Parathyroid adenoma (tissue), 2 donors: ENCODE measurements around the gene SLAMF1.
"Not testable (repeated sequence)": the region's sequence is repeated elsewhere in the genome, so short reads cannot be mapped to it uniquely, and the experiment has no call there.

Source experiments
- H2AFZ ChIP-seq: fragments of 300-600 bp; sonication (generic); one replicate; pipeline ENCODE4 v1.7.0; 2017; ENCODE audit warnings: antibody characterized with exemption, mild to moderate bottlenecking
- H3K27ac ChIP-seq: fragments of 300-600 bp; sonication (generic); one replicate; pipeline ENCODE4 v1.7.0; 2017
- H3K27me3 ChIP-seq: fragments of 300-600 bp; sonication (generic); one replicate; pipeline ENCODE4 v1.7.0; 2017; ENCODE audit warnings: low read length; ENCODE audit not compliant: control insufficient read depth, insufficient read depth
- H3K36me3 ChIP-seq: fragments of 300-600 bp; sonication (generic); one replicate; pipeline ENCODE4 v1.7.0; 2017; ENCODE audit warnings: low read length; ENCODE audit not compliant: control insufficient read depth, insufficient read depth
- H3K4me1 ChIP-seq: fragments of 300-600 bp; sonication (generic); one replicate; pipeline ENCODE4 v1.7.0; 2017; ENCODE audit warnings: control low read depth
- H3K4me2 ChIP-seq: fragments of 300-600 bp; sonication (generic); one replicate; pipeline ENCODE4 v1.7.0; 2017; ENCODE audit warnings: low read length
- H3K4me3 ChIP-seq: fragments of 300-600 bp; sonication (generic); one replicate; pipeline ENCODE4 v1.7.0; 2017; ENCODE audit warnings: low read depth, low read length
- H3K79me2 ChIP-seq: fragments of 300-600 bp; sonication (generic); one replicate; pipeline ENCODE4 v1.7.0; 2017; ENCODE audit warnings: control low read depth
- H3K9ac ChIP-seq: fragments of 300-600 bp; sonication (generic); one replicate; pipeline ENCODE4 v1.7.0; 2017; ENCODE audit warnings: mild to moderate bottlenecking
- H3K9me3 ChIP-seq: fragments of 300-600 bp; sonication (generic); one replicate; pipeline ENCODE4 v1.7.0; 2017; ENCODE audit warnings: low read length; ENCODE audit not compliant: control insufficient read depth
- TF ChIP-seq, protein P1 (sequence below): fragments of 300-600 bp; sonication (generic); IDR thresholded peaks from one replicate; pipeline ENCODE4 v1.7.0; 2017; ENCODE audit warnings: antibody characterized with exemption, mild to moderate bottlenecking
- donor health status: primary hyperparathyroidism.

Gene SLAMF1

DNA sequence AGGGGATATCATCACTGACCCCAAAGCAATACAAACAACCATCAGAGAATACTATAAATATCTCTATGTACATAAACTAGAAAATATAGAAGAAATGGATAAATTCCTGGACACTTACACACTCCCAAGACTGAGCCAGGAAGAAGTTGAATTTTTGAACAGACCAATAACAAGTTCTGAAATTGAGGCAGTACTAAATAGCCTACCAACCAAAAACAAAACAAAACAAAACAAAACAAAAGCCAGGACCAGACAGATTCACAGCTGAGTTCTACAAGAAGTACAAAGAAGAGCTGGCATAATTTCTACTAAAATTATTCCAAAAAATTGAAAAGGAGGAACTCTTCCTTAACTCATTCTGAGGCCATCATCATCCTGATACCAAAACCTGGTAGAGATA, 86.0 kb downstream of the SLAMF1 start:
- no peaks in the 10 kb centered on the region for H3K36me3 ChIP-seq
- TF ChIP-seq, protein P1, sequence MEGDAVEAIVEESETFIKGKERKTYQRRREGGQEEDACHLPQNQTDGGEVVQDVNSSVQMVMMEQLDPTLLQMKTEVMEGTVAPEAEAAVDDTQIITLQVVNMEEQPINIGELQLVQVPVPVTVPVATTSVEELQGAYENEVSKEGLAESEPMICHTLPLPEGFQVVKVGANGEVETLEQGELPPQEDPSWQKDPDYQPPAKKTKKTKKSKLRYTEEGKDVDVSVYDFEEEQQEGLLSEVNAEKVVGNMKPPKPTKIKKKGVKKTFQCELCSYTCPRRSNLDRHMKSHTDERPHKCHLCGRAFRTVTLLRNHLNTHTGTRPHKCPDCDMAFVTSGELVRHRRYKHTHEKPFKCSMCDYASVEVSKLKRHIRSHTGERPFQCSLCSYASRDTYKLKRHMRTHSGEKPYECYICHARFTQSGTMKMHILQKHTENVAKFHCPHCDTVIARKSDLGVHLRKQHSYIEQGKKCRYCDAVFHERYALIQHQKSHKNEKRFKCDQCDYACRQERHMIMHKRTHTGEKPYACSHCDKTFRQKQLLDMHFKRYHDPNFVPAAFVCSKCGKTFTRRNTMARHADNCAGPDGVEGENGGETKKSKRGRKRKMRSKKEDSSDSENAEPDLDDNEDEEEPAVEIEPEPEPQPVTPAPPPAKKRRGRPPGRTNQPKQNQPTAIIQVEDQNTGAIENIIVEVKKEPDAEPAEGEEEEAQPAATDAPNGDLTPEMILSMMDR, result no peak
- no peak overlapping the region for H3K9ac ChIP-seq
- no peaks in the 10 kb centered on the region for H3K27me3 ChIP-seq
- H3K27ac ChIP-seq, result no peak overlapping the region
- H3K4me2 ChIP-seq, result no peak overlapping the region
- H2AFZ ChIP-seq, result no peak overlapping the region
- H3K4me1 ChIP-seq, result no peaks in the 10 kb centered on the region
- H3K4me3 ChIP-seq, result no peak overlapping the region
- no peaks in the 10 kb centered on the region for H3K9me3 ChIP-seq
- H3K79me2 ChIP-seq, result no peaks in the 10 kb centered on the region

DNA sequence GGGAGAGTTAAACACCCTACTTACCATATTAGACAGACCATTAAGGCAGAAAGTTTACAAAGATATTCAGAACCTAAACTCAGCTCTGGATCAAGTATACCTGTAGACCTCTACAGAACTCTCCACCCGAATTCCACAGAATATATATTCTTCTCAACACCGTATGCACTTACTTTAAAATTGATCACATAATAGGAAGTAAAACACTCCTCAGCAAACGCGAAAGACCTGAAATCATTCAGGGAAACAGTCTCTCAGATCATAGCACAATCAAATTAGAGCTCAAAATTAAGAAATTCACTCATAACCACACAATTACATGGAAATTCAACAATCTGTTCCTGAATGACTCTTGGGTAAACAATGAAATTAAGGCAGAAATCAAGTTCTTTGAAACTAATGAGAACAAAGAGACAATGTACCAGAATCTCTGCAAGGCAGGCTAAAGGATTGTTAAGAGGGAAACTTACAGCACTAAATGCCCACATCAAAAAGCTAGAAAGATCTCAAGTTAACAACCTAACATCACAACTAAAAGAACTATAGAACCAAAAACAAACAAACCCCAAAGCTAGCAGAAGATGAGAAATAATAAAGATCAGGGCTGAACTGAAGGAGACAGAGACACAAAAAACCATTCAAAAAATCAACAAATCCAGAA, 86.7 kb downstream of the SLAMF1 start:
- no peaks in the 10 kb centered on the region for H3K79me2 ChIP-seq
- no peaks in the 10 kb centered on the region for H3K27me3 ChIP-seq
- TF ChIP-seq, protein P1, result no peak
- no peak overlapping the region for H3K4me2 ChIP-seq
- no peak overlapping the region for H3K9ac ChIP-seq
- H3K4me1 ChIP-seq, result no peaks in the 10 kb centered on the region
- H3K4me3 ChIP-seq, result no peak overlapping the region
- H3K27ac ChIP-seq, result no peak overlapping the region
- H3K36me3 ChIP-seq, result no peaks in the 10 kb centered on the region
- no peak overlapping the region for H2AFZ ChIP-seq
- H3K9me3 ChIP-seq, result no peaks in the 10 kb centered on the region

DNA sequence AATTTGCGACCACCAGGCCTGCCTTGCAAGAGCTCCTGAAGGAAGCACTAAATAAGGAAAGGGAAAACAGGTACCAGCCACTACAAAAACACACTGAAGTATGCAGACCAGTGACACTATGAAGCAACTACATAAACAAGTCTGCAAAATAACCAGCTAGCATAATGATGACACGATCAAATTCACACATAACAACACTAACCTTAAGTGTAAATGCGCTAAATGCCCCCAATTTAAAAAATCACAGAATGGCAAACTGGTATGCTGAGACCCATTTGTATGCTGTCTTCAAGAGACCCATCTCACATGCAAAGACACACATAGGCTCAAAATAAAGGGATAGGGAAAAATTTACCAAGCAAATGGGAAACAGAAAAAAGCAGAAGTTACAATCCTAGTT, 87.4 kb downstream of the SLAMF1 start:
- H3K9me3 ChIP-seq, H3K4me2 ChIP-seq, H3K4me1 ChIP-seq, H3K79me2 ChIP-seq, H3K4me3 ChIP-seq, H3K9ac ChIP-seq, H2AFZ ChIP-seq, H3K36me3 ChIP-seq, H3K27me3 ChIP-seq, H3K27ac ChIP-seq: not testable (repeated sequence)

DNA sequence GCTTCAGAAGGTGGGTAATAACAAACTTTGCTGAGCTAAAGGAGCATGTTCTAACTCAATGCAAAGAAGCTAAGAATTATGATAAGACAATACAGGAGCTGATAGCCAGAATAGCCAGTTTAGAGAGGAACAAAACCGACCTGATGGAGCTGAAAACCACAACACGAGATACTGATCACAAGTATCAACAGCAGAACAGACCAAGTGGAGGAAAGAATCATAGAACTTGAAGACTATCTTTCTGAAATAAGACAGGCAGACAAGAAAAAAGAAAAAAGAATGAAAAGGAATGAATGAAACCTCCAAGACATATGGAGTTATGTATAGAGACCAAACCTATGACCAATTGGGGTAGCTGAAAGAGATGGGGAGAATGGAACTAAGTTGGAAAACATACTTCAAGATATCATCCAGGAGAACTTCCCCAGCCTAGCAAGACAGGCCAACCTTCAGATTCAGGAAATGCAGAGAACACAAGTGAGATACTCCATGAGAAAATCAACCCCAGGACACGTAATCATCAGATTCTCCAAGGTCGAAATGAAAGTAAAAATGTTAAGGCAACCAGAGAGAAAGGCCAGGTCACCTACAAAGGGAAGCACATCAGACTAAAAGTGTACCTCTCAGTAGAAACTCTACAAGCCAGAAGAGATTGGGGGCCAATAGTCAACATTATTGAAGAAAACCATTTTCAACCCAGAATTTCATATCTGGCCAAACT, 88.0 kb downstream of the SLAMF1 start:
- no peaks in the 10 kb centered on the region for H3K4me1 ChIP-seq
- H3K9me3 ChIP-seq, result no peaks in the 10 kb centered on the region
- no peak overlapping the region for H2AFZ ChIP-seq
- TF ChIP-seq, protein P1, result no peak
- no peak overlapping the region for H3K4me2 ChIP-seq
- H3K79me2 ChIP-seq, result no peaks in the 10 kb centered on the region
- H3K27me3 ChIP-seq, result no peaks in the 10 kb centered on the region
- H3K27ac ChIP-seq, result no peak overlapping the region
- H3K4me3 ChIP-seq, result no peak overlapping the region
- no peaks in the 10 kb centered on the region for H3K36me3 ChIP-seq
- no peak overlapping the region for H3K9ac ChIP-seq
